HG02970 (cell line): ENCODE measurements around the gene ITGB3.
"Not testable (repeated sequence)": the region's sequence is repeated elsewhere in the genome, so short reads cannot be mapped to it uniquely, and the experiment has no call there.

Experiments used
- ATAC-seq: cut with Tn5 transposase; IDR thresholded peaks from one replicate; pipeline ENCODE4 v1.9.1; 2021; ENCODE audit warnings: mild to moderate bottlenecking, moderate library complexity, moderate number of reproducible peaks; ENCODE audit not compliant: unreplicated experiment, low FRiP score

ITGB3 gene

DNA sequence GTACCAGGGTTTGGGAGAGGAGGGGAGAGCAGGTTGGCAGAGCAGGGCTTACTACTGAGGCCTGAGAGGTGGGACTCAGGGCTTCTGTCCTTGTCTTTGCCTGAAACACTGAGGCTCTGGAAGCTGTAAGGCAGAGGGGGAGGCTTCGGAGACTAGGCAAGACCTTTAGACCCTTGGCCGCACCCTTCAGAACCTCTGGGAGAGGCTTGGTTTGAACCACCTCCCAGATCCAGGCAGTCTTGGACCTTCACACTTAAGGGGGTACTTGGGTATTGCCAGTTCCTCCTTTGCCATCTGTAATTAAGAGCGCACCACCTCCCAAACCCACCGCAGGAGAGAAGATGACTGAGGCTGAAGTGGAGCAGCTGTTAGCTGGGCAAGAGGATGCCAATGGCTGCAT lies 31.6 kb upstream of the ITGB3 start:
- ATAC-seq: no peak

DNA sequence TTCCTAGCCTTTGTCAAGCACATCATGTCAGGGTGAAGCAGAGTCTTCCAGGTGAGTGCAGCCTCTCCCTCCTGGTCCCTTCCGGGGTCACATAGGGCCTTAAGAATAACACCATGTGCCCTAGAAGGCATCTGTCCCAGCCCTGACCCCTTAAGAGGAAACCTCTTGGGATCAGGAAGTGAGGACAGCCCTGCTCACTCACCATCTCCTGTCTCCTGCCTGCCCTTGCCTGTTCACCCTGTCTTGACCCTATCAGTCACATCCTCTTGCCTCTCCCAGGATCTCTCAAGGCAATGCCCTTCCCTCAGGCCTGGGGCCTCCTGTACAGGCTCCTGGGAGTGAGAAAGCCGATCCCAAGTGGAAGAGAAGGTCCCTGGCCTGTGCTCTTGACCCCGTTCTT lies 30.6 kb upstream of the ITGB3 start:
- ATAC-seq: no peak

- no peak for ATAC-seq
These were observed 30.2 kb upstream of the ITGB3 start for GRCh38 chr17:47223460-47223859.

DNA sequence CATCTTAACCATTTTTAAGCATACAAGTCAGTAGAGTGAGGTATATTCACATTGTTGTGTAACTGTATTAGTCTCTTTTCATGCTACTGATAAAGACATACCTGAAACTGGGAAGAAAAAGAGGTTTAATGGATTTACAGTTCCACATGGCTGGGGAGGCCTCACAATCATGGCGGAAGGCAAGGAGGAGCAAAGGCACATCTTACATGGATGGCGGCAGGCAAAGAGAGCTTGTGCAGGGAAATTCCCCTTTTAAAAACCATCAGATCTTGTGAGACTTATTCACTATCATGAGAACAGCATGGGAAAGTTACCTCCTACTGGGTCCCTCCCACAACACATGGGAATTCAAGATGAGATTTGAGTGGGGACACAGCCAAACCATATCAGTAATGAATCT lies 29.6 kb upstream of the ITGB3 start:
- not testable (repeated sequence) for ATAC-seq

- no peak for ATAC-seq
These were observed 28.7 kb upstream of the ITGB3 start for GRCh38 chr17:47224966-47225365.

- no peak for ATAC-seq
These were observed 28.2 kb upstream of the ITGB3 start for GRCh38 chr17:47225436-47225858.

GRCh38 chr17:47225911-47226688 lies 27.5 kb upstream of the ITGB3 start:
- ATAC-seq: no peak

GRCh38 chr17:47227862-47228261 lies 25.8 kb upstream of the ITGB3 start:
- ATAC-seq: no peak

- no peak for ATAC-seq
These were observed 23.8 kb upstream of the ITGB3 start for GRCh38 chr17:47229535-47230443.

DNA sequence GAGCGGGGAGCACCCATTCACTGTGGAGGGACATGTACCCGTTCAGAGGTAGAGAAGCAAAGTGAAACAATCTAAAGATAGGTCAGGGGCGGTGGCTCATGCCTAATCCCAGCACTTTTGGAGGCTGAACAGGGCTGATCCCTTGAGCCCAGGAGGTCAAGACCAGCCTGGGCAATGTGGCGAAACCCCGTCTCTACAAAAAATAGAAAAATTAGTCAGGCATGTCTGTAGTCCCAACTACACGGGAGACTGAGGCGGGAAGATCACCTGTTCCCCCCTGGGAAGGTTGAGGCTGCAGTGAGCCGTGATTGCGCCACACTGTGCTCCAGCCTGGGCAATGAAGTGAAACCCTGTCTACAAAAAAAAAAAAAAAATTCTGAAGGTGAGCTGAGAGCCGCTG lies 22.8 kb upstream of the ITGB3 start:
- ATAC-seq: no peak

DNA sequence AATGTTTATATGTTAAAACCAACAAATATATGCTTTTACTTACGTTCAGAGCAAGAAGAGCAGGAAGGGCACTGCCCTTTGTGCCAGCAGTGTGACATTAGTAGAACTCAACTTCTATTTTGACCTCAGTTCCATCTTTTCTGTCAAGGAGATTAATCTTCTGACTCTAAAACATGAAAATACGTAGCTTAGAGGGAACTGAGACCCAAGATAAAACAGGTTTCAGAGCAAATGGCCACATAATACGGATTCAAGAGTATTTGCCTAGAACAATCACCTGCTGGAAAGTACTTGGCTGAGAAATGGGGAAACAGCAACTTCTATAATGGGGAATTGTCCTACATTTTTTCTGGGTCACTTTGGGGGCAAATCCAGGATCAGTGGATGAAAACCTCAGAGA lies 22.3 kb upstream of the ITGB3 start:
- ATAC-seq: no peak

DNA sequence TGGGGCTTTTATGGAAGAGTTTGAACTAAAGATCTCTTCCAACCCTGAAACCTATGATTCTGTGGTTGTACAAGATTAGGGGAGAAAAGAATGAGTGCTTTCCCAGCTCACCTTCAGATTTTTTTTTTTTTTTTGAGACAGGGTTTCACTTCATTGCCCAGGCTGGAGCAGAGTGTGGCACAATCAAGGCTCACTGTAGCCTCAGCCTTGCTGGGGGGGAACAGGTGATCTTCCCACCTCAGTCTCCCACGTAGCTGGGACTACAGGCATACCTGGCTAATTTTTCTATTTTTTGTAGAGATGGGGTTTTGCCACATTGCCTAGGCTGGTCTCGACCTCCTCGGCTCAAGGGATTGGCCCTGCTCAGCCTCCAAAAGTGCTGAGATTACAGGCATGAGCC lies 21.8 kb upstream of the ITGB3 start:
- ATAC-seq: no peak

DNA sequence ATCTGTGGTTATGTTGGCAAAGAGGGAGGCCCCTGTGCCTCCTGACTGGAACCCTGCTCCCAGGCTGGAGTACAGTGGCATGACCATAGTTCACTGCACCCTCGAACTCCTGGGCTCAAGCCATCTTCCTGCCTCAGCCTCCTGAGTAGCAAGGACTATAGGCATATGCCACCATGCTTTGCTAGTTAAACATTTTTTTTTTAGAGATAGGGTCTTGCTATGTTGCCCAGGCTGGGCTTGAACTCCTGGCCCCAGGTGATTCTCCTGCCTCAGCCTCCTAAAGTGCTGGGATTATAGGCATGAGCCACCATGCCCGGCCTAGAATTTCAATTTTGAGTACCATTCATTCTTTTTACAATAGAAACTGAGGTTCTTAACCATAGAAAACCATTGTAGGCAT lies 21.2 kb upstream of the ITGB3 start:
- ATAC-seq: no peak

DNA sequence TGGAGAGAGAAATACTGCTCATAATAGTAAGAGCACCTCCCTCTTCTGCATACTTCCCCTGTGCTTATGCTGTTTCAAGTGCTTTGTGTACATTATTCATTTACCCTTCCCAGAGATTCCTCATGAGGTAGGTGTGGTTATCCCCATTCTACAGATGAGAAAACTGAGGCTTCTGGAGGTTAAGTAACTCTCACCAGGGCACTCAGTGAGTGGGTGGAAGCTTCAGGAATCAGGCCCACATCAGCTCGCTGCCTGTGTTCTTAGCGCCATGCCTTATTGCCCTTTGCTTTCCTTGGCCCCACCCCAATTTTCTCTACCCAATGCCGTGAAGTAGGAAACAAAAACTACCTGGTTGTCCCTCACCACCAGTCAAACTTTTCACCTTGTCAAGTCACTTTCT lies 18.1 kb upstream of the ITGB3 start:
- no peak for ATAC-seq

GRCh38 chr17:47235923-47236322 lies 17.7 kb upstream of the ITGB3 start:
- no peak for ATAC-seq

- no peak for ATAC-seq
These were observed 15.8 kb upstream of the ITGB3 start for GRCh38 chr17:47237841-47238240.

GRCh38 chr17:47238321-47239010 lies 15.2 kb upstream of the ITGB3 start:
- no peak for ATAC-seq

- no peak for ATAC-seq
These were observed 14.0 kb upstream of the ITGB3 start for GRCh38 chr17:47239619-47239966.

- ATAC-seq: no peak
These were observed 13.5 kb upstream of the ITGB3 start for GRCh38 chr17:47239967-47240651.

- ATAC-seq: no peak
These were observed 12.8 kb upstream of the ITGB3 start for GRCh38 chr17:47240806-47241205.

DNA sequence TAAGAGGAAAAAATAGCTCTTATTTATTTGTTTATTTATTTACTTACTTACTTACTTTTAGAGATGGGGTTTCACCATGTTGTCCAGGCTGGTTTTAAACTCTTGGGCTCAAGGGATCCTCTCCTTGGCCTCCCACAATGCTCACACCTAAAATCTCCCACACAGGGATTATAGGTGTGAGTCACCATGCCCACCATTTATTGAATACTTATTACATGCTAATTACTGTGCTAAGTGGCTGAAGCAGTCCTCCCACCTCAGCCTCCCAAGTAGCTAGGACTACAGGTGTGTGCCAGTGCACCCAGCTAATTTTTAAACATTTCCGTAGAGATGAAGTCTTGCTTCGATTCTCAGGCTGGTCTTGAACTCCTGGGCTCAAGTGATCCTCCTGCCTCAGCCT lies 11.0 kb upstream of the ITGB3 start:
- no peak for ATAC-seq
